Naive thymus-derived CD4-positive, alpha-beta T cell (primary cell): Measurements from ENCODE around the gene PTPRM. TPM values are rescaled to one million over a fixed set of nuclear protein-coding genes. Genes with fewer than 3 reads are reported as not detected.

Source experiments
- ATAC-seq: fragments of 150-1000 bp; cut with Tn5 transposase; 2 replicates; pipeline ENCODE4 v1.10.0; 2021; ENCODE audit warnings: mild to moderate bottlenecking, moderate library complexity
- CTCF ChIA-PET: fragments of 350-600 bp; sonication (Branson Sonifier 250); formaldehyde crosslinking; loops from one replicate; lab custom pipeline; 2021; ENCODE audit warnings: antibody characterized with exemption; lab: Charles Lee
- POLR2A ChIA-PET: fragments of 350-600 bp; sonication (Branson Sonifier 250); formaldehyde crosslinking; loops from one replicate; lab custom pipeline; 2021; ENCODE audit warnings: antibody characterized with exemption, inconsistent platforms; lab: Charles Lee
- DNase-seq, 9 donors: peaks; one replicate each; pipeline versions ENCODE4 v3.0.0 to v3.0.0-alpha.2; 2020 to 2022; ENCODE audit warnings: mixed read lengths in 1 of 9
- H3K27ac ChIP-seq: one replicate; pipeline ENCODE4 v1.7.0; 2013; ENCODE audit warnings: mild to moderate bottlenecking, low read depth, low read length, moderate library complexity
- H3K27me3 ChIP-seq, 2 donors: one replicate each; pipeline ENCODE4 v1.7.0; 2013; ENCODE audit warnings: low read length in 2 of 2, mild to moderate bottlenecking in 2 of 2, moderate library complexity in 2 of 2; ENCODE audit not compliant: control insufficient read depth in 2 of 2, insufficient read depth in 2 of 2
- H3K36me3 ChIP-seq, 3 experiments: 1 replicate in 2 of 3; 2 replicates in 1 of 3; pipeline ENCODE4 v1.7.0; 2013; ENCODE audit warnings: low read length in 3 of 3, mild to moderate bottlenecking in 3 of 3, moderate library complexity in 1 of 3; ENCODE audit not compliant: insufficient read depth in 3 of 3, control insufficient read depth in 2 of 3
- H3K4me1 ChIP-seq, 2 donors: one replicate each; pipeline ENCODE4 v1.7.0; 2013; ENCODE audit warnings: low read length in 2 of 2, mild to moderate bottlenecking in 2 of 2, moderate library complexity in 1 of 2; ENCODE audit not compliant: control insufficient read depth in 2 of 2, insufficient read depth in 2 of 2
- H3K4me3 ChIP-seq: 2 replicates; pipeline ENCODE4 v1.7.0; 2013; ENCODE audit warnings: mild to moderate bottlenecking, low read length
- H3K9me3 ChIP-seq, 3 experiments: 1 replicate in 2 of 3; 2 replicates in 1 of 3; pipeline ENCODE4 v1.7.0; 2013; ENCODE audit warnings: low read length in 3 of 3; ENCODE audit not compliant: control insufficient read depth in 2 of 3
- H3K27ac Mint-ChIP-seq, 9 donors: one replicate each; pipeline ENCODE4 v1.8.0; 2020 to 2022; ENCODE audit warnings: mixed read lengths in 9 of 9, mild to moderate bottlenecking in 8 of 9, moderate library complexity in 5 of 9, inconsistent platforms in 2 of 9
- H3K27me3 Mint-ChIP-seq, 5 donors: one replicate each; pipeline ENCODE4 v1.8.0; 2021 to 2022; ENCODE audit warnings: mixed read lengths in 5 of 5, mild to moderate bottlenecking in 1 of 5
- H3K36me3 Mint-ChIP-seq, 5 donors: one replicate each; pipeline ENCODE4 v1.8.0; 2020 to 2022; ENCODE audit warnings: mixed read lengths in 5 of 5, mild to moderate bottlenecking in 3 of 5, inconsistent platforms in 1 of 5
- H3K4me1 Mint-ChIP-seq, 7 donors: one replicate each; pipeline ENCODE4 v1.8.0; 2020 to 2022; ENCODE audit warnings: mixed read lengths in 7 of 7, mild to moderate bottlenecking in 3 of 7, inconsistent platforms in 1 of 7
- H3K4me3 Mint-ChIP-seq, 10 donors: one replicate each; pipeline ENCODE4 v1.8.0; 2020 to 2022; ENCODE audit warnings: mild to moderate bottlenecking in 10 of 10, mixed read lengths in 10 of 10, moderate library complexity in 6 of 10, inconsistent platforms in 2 of 10
- H3K9me3 Mint-ChIP-seq, 11 donors: one replicate each; pipeline ENCODE4 v1.8.0; 2020 to 2022; ENCODE audit warnings: mixed read lengths in 11 of 11, mild to moderate bottlenecking in 4 of 11, inconsistent platforms in 1 of 11, moderate library complexity in 1 of 11
- intact Hi-C, 2 donors: fragments of 100-400 bp; cut with micrococcal nuclease; formaldehyde crosslinking; loops; one replicate each; pipeline ENCODE4 v1.15.1; 2023
- polyA plus RNA-seq, 2 donors: library from polyadenylated mRNA; unstranded; fragments of 300-500 nt; fragmentation: Illumina TruSeq; gene quantifications; one replicate each; pipeline ENCODE4 v1.2.3, GENCODE V29; 2021
- total RNA-seq, 6 experiments: library from RNA in 5 of 6; stranded (reverse) in 5 of 6; gene quantifications; 1 replicate in 5 of 6; 2 replicates in 1 of 6; pipeline ENCODE4 v1.2.3 and lab custom pipeline; 2021 to 2026

Gene PTPRM
- total and polyA plus RNA-seq, 7 experiments from 2014 or later = 3.8 to 21.2 (median 8.4) TPM

DNA sequence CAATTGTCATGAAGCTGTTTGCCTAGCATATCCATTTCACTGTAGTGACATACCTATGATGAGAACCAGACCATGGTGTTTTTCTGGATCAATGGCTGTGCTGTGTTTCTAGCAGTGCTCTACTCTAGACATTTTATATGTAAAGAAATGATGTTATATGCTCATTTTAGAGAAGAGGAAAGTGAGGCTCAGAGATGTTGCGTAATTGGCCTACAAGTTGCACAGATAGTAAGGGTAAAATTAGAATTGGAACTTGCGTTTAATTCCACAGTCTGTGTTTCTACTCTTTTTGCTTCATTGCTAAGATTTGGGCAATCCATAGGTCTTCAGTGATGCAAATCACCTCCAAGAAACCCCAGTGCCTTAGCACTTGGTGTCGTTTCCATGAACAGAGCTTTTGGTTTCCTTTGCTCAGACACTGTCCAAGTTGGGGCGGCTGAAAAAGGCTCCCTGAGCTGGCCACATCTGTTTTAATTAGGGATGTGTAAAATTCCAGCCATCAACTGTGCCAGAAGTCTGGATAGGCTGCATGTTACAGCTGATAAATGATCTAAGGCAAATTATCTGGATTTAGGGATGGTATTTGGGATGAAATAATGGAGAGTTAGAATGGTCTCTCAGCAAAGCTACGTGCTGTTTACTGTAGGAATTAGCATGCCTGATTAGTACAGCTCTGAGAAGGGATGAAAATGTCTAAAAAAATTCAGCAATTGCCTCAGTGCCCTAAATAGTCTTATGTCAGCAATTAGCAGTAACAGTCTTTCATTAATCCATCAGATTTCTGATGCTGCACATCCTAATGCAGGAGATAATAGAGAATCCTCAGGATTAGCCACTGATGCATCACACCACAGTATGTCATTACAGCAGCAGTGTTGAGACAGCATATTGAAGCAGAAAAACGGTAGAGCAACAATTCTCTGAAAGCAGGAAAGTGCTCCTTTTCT lies 65.3 kb downstream of the PTPRM start:
- H3K9me3 ChIP-seq = no peaks in the 10 kb centered on the region
- no peaks in the 10 kb centered on the region for H3K36me3 ChIP-seq
- CTCF ChIA-PET = no interaction called here
- H3K9me3 Mint-ChIP-seq = peaks cover 0 to 12% (median 0%) of the 10 kb centered on the region in 11 donors
- H3K36me3 Mint-ChIP-seq = no peaks in the 10 kb centered on the region
- no peaks in the 10 kb centered on the region for H3K27me3 ChIP-seq
- H3K4me1 Mint-ChIP-seq = no peaks in the 10 kb centered on the region
- H3K27ac ChIP-seq = no peak overlapping the region
- POLR2A ChIA-PET = no interaction called here
- H3K4me3 ChIP-seq = no peak overlapping the region
- no peaks in the 10 kb centered on the region for H3K4me1 ChIP-seq
- H3K27ac Mint-ChIP-seq = no peak overlapping the region
- intact Hi-C loops = no loop called here
- H3K27me3 Mint-ChIP-seq = peaks cover 0 to 6% (median 0%) of the 10 kb centered on the region in 5 donors
- no peak for DNase-seq
- no peak overlapping the region for H3K4me3 Mint-ChIP-seq
- ATAC-seq = no peak

DNA sequence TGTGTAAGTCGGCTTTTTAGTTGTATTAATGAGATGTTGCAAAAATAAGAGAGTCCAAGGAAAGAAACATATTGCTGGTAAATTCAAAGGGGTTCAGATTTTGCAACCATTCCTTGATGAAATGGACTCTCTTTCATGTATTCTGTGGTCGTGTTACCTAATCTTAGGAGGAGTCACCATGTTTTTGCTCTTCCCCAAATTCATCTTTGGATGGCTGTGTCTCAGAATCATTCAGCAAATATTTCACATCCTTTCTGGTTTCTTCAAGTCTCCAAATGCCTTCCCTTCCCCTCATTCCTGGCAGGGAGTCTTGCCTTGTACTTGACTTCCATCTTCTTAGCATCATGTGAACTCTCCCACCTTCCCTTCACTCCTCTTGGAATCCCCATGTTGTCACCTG lies 66.1 kb downstream of the PTPRM start:
- H3K9me3 Mint-ChIP-seq = peaks cover 0 to 12% (median 0%) of the 10 kb centered on the region in 11 donors
- no peak overlapping the region for H3K4me3 Mint-ChIP-seq
- ATAC-seq (no peak), DNase-seq (no peak)
- H3K27ac ChIP-seq = no peak overlapping the region
- H3K36me3 ChIP-seq = no peaks in the 10 kb centered on the region
- H3K27ac Mint-ChIP-seq = no peak overlapping the region
- no peaks in the 10 kb centered on the region for H3K36me3 Mint-ChIP-seq
- H3K9me3 ChIP-seq = no peaks in the 10 kb centered on the region
- POLR2A ChIA-PET = no interaction called here
- intact Hi-C loops = no loop called here
- CTCF ChIA-PET = no interaction called here
- no peaks in the 10 kb centered on the region for H3K4me1 ChIP-seq
- H3K4me3 ChIP-seq = no peak overlapping the region
- no peaks in the 10 kb centered on the region for H3K4me1 Mint-ChIP-seq
- no peaks in the 10 kb centered on the region for H3K27me3 ChIP-seq
- peaks cover 0 to 6% (median 0%) of the 10 kb centered on the region in 5 donors for H3K27me3 Mint-ChIP-seq

DNA sequence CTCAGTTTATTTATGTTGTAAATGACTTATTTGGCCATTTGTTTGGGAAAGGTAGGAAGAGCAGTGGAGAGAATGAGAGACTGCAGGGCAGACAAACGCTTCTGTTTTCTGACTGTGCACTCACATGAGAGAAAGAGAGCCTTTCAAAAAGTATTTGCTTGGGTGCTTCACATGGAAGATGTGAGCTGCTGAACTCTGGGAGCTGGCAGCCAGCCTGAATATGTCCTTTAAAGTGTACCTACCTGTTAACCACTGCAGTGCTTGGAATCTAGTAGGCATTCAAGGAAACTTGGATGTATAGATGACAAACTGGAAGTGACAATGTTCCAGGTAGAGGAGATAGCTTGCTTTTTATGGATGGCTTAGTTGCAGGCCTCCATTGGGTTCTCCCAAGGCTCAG lies 68.8 kb downstream of the PTPRM start:
- no peaks in the 10 kb centered on the region for H3K27me3 Mint-ChIP-seq
- DNase-seq (no peak), ATAC-seq (no peak)
- peaks cover 0 to 5% (median 0%) of the 10 kb centered on the region in 11 donors for H3K9me3 Mint-ChIP-seq
- Histone ChIP-seq H3K9me3 (no peaks in the 10 kb centered on the region), H3K4me3 (no peak overlapping the region), H3K4me1 (no peaks in the 10 kb centered on the region), H3K36me3 (no peaks in the 10 kb centered on the region), H3K27me3 (no peaks in the 10 kb centered on the region), H3K27ac (no peak overlapping the region)
- intact Hi-C loops = no loop called here
- no peaks in the 10 kb centered on the region for H3K4me1 Mint-ChIP-seq
- POLR2A ChIA-PET = no interaction called here
- CTCF ChIA-PET = no interaction called here
- no peak overlapping the region for H3K4me3 Mint-ChIP-seq
- H3K27ac Mint-ChIP-seq = no peak overlapping the region
- H3K36me3 Mint-ChIP-seq = no peaks in the 10 kb centered on the region

DNA sequence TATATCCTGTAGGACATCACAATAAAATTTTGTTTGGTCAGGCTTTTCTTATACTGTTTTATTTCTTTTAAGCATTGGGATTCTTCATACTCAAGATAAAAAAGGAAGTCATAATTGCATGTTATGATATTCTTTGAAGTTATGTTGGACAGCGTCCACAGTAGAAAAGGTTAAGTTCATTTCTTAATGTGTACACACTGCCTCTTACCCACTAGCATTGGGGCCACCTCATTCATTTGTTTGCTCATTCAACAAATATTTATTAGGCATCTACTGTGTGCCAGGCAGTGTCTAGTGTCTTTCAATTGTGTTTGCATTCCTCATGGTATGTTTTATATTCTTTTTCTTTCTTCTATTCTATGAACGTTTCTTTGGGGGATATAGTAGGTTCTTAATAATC lies 70.2 kb downstream of the PTPRM start:
- CTCF ChIA-PET = no interaction called here
- no peak overlapping the region for H3K4me3 ChIP-seq
- no peaks in the 10 kb centered on the region for H3K27me3 Mint-ChIP-seq
- no peaks in the 10 kb centered on the region for H3K4me1 ChIP-seq
- intact Hi-C loops = no loop called here
- H3K36me3 ChIP-seq = no peaks in the 10 kb centered on the region
- ATAC-seq (no peak), DNase-seq (no peak)
- H3K27ac Mint-ChIP-seq = no peak overlapping the region
- no peaks in the 10 kb centered on the region for H3K27me3 ChIP-seq
- H3K4me3 Mint-ChIP-seq = no peak overlapping the region
- H3K4me1 Mint-ChIP-seq = no peaks in the 10 kb centered on the region
- H3K9me3 Mint-ChIP-seq = peaks cover 0 to 5% (median 0%) of the 10 kb centered on the region in 11 donors
- no peak overlapping the region for H3K27ac ChIP-seq
- H3K36me3 Mint-ChIP-seq = no peaks in the 10 kb centered on the region
- no peaks in the 10 kb centered on the region for H3K9me3 ChIP-seq
- POLR2A ChIA-PET = no interaction called here

DNA sequence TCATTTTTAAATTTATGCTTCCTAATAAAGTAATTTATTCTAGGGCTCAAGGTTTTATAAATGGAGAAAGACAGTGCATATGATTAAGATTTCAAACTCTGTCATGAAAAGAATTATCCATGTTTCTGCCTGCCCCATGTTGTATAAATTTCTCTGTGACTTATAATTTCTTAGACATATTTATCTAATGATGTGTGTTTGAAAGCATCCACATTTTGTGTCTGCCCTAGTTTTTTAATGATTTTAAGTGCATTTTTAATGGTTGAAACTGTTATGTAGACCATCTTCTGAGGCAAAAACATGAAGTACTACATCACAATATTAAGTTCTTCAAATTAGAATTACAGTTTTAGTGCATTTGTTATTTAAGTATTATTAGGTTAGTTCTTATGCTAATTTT lies 71.2 kb downstream of the PTPRM start:
- no peak overlapping the region for H3K4me3 Mint-ChIP-seq
- H3K4me1 ChIP-seq = no peaks in the 10 kb centered on the region
- no peaks in the 10 kb centered on the region for H3K27me3 ChIP-seq
- ATAC-seq = no peak
- no peak overlapping the region for H3K4me3 ChIP-seq
- intact Hi-C loops = no loop called here
- no peaks in the 10 kb centered on the region for H3K36me3 ChIP-seq
- H3K27me3 Mint-ChIP-seq = no peaks in the 10 kb centered on the region
- POLR2A ChIA-PET = no interaction called here
- H3K27ac Mint-ChIP-seq = no peak overlapping the region
- CTCF ChIA-PET = no interaction called here
- DNase-seq = no peak
- H3K9me3 Mint-ChIP-seq = peaks cover 0 to 5% (median 0%) of the 10 kb centered on the region in 11 donors
- H3K27ac ChIP-seq = no peak overlapping the region
- H3K9me3 ChIP-seq = no peaks in the 10 kb centered on the region
- H3K4me1 Mint-ChIP-seq = no peaks in the 10 kb centered on the region
- H3K36me3 Mint-ChIP-seq = no peaks in the 10 kb centered on the region

DNA sequence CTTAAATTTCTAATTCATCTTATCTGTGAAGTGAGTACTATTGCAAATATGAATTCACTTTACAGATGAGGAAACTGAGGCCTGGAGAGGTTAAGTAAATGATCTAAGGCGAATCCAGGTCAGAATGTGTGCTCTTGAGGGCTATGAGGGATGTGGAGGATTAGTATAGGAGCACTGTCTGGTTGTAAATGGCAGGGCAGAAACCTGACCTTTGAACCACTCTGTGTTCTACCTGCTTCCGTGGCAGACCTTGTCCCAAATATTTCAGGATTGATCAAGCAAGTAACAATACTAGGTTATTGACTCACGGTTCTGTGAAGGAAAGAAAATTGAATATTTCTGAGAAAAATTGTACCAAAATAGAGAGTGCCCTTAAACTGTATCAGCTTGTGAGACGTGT lies 74.7 kb downstream of the PTPRM start:
- Mint-ChIP-seq H3K27me3 (no peaks in the 10 kb centered on the region), H3K4me1 (no peaks in the 10 kb centered on the region), H3K27ac (no peak overlapping the region), H3K36me3 (no peaks in the 10 kb centered on the region), H3K9me3 (peaks cover 0 to 3% (median 0%) of the 10 kb centered on the region in 11 donors), H3K4me3 (no peak overlapping the region)
- intact Hi-C loops = no loop called here
- no peak for DNase-seq
- ChIA-PET POLR2A (no interaction called here), CTCF (no interaction called here)
- Histone ChIP-seq H3K4me1 (no peaks in the 10 kb centered on the region), H3K9me3 (no peaks in the 10 kb centered on the region), H3K27me3 (no peaks in the 10 kb centered on the region), H3K27ac (no peak overlapping the region), H3K36me3 (no peaks in the 10 kb centered on the region), H3K4me3 (no peak overlapping the region)
- ATAC-seq = no peak

DNA sequence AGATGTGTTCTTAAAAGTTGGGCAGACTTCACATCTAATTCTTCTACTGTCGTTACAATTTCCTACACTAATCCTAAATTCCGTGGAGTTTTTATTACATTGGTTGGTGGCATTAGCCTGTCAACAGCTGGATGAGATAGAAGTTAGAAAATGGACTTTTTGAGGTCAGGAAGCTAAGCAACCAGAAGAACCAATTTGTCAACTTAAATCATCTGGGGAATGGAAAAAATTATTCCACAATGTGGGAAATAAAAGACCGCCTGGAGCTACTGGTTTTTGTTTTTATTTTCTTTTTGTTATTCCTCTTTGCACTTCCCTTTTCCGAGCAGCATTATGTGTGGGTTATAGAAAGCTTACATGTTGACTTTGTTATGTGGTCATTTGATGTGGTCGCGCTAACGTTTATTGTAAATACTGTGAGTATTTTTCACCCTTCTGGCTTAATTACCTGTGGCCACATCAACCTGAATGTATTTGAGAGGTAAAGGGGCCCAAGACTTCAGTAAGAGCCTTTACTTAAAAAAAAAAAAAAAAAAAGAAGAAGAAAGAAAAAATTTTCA lies 75.3 kb downstream of the PTPRM start:
- H3K4me1 ChIP-seq = no peaks in the 10 kb centered on the region
- no peaks in the 10 kb centered on the region for H3K9me3 ChIP-seq
- no peaks in the 10 kb centered on the region for H3K27me3 ChIP-seq
- POLR2A ChIA-PET = no interaction called here
- H3K4me3 ChIP-seq = no peak overlapping the region
- H3K36me3 Mint-ChIP-seq = no peaks in the 10 kb centered on the region
- H3K9me3 Mint-ChIP-seq = peaks cover 0 to 3% (median 0%) of the 10 kb centered on the region in 11 donors
- no peak overlapping the region for H3K4me3 Mint-ChIP-seq
- H3K27ac Mint-ChIP-seq = no peak overlapping the region
- H3K36me3 ChIP-seq = no peaks in the 10 kb centered on the region
- DNase-seq (no peak), ATAC-seq (no peak)
- intact Hi-C loops = no loop called here
- H3K27ac ChIP-seq = no peak overlapping the region
- H3K27me3 Mint-ChIP-seq = no peaks in the 10 kb centered on the region
- no peaks in the 10 kb centered on the region for H3K4me1 Mint-ChIP-seq
- CTCF ChIA-PET = no interaction called here
